22Rv1 (cell line): ENCODE results near the gene ARHGAP26.

Experiments
- H3K27ac ChIP-seq: fragments of 450-650 bp; 2 replicates; pipeline ENCODE4 v1.5.1; 2017
- CTCF ChIP-seq: fragments of 450-650 bp; IDR thresholded peaks from 2 replicates; pipeline ENCODE4 v1.5.1; 2017; ENCODE audit warnings: mild to moderate bottlenecking
- ZFX ChIP-seq: fragments of 450-650 bp; IDR thresholded peaks from 2 replicates; pipeline ENCODE4 v1.6.1; 2017; ENCODE audit warnings: antibody characterized with exemption, borderline replicate concordance

The ARHGAP26 gene

DNA sequence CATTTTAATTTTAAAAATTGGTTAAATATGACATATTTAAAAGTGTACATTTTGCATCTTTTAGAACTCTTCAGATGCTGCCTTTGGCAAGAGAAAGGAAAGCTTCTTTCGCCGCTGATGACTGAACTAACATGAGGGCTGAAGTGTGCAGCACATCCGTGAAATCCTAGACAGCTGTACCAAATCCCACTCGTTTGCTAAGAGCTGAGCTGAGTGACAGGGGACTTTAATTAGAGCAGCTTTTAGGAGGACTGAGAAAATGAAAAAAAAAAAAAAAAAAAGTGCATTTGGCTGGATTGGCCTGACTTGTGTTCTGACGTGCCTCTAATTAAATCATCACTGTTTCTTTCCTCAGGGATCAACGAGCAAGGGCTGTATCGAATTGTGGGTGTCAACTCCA is 271.3 kb downstream of the ARHGAP26 start:
- TF ChIP-seq ZFX: no peak
- TF ChIP-seq CTCF: no peak
- no peak overlapping the region for H3K27ac ChIP-seq

GRCh38 chr5:143041972-143042770 is 272.0 kb downstream of the ARHGAP26 start:
- H3K27ac ChIP-seq: no peak overlapping the region
- no peak for TF ChIP-seq ZFX
- no peak for TF ChIP-seq CTCF

- TF ChIP-seq ZFX: no peak
- TF ChIP-seq CTCF: no peak
These were observed 274.1 kb downstream of the ARHGAP26 start for GRCh38 chr5:143044265-143044664.

GRCh38 chr5:143045062-143045461 is 274.9 kb downstream of the ARHGAP26 start:
- H3K27ac ChIP-seq: no peak overlapping the region
- TF ChIP-seq ZFX: no peak
- no peak for TF ChIP-seq CTCF

More at GRCh38 chr5:143044265-143044664, 274.1 kb downstream of the ARHGAP26 start:
- no peak overlapping the region for H3K27ac ChIP-seq

- TF ChIP-seq CTCF (no peak), ZFX (no peak)
- H3K27ac ChIP-seq: no peak overlapping the region
These were observed 276.1 kb downstream of the ARHGAP26 start for GRCh38 chr5:143046314-143046713.

GRCh38 chr5:143047091-143047490 is 276.9 kb downstream of the ARHGAP26 start:
- no peak overlapping the region for H3K27ac ChIP-seq
- no peak for TF ChIP-seq CTCF
- TF ChIP-seq ZFX: no peak

DNA sequence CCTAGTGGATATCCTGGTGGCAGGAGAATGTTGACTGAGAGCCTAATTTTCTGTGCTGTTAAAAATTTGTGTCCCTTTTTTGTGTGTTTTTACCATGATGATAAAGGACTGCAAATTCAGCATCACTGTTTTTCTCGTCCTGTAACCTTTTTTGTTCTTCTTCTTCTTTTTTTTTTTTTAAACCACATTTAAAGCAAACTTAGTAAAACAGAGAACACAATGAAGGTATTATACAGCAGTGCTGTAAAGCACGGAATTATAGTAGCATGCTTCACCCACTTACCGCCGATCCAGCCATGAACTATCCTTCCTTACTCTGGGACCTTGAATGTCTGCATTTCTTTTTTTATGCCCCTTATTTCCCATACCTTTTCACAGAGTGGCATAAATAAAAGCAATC is 280.0 kb downstream of the ARHGAP26 start:
- TF ChIP-seq ZFX: no peak
- TF ChIP-seq CTCF: no peak
- no peak overlapping the region for H3K27ac ChIP-seq
